Stomach (tissue), 9 donors: Measurements from ENCODE around the gene B9D2. TPM values are rescaled to one million over a fixed set of nuclear protein-coding genes. Genes with fewer than 3 reads are reported as not detected.

ENCODE experiments used
- DNase-seq, 2 donors: peaks; one replicate each; pipeline versions ENCODE4 v3.0.0 to v3.0.0-alpha.2; 2013 to 2019
- H3K27ac ChIP-seq, 5 donors: fragments of 200-600 bp in 4 of 5; sonication (generic) in 4 of 5; one replicate each; pipeline ENCODE4 v1.5.1; 2013 to 2019; ENCODE audit warnings: mild to moderate bottlenecking in 1 of 5, moderate library complexity in 1 of 5
- H3K27me3 ChIP-seq, 3 donors: fragments of 200-600 bp; sonication (generic); one replicate each; pipeline ENCODE4 v1.5.1; 2017 to 2019; ENCODE audit warnings: mixed run types in 1 of 3
- H3K36me3 ChIP-seq, 4 donors: fragments of 200-600 bp; sonication (generic); 1 replicate in 3 of 4; 2 replicates in 1 of 4; pipeline ENCODE4 v1.5.1; 2016 to 2019
- H3K4me1 ChIP-seq, 4 donors: fragments of 200-600 bp; sonication (generic); one replicate each; pipeline ENCODE4 v1.5.1; 2016 to 2019
- H3K4me3 ChIP-seq, 4 donors: fragments of 200-600 bp; sonication (generic) in 3 of 4; one replicate each; pipeline ENCODE4 v1.5.1; 2016 to 2019; ENCODE audit warnings: mild to moderate bottlenecking in 1 of 4
- H3K9me3 ChIP-seq, 4 donors: fragments of 200-600 bp; sonication (generic); one replicate each; pipeline ENCODE4 v1.5.1; 2016 to 2019
- CTCF ChIP-seq, 7 experiments: fragments of 450-650 bp in 4 of 7; fragments of 200-600 bp in 3 of 7; sonication (generic) in 3 of 7; IDR thresholded peaks; one replicate each; pipeline ENCODE4 v1.5.1; 2016 to 2019; ENCODE audit warnings: antibody characterized with exemption in 7 of 7, control low read depth in 2 of 7, mild to moderate bottlenecking in 1 of 7
- EP300 ChIP-seq: sonication (generic); formaldehyde crosslinking; IDR thresholded peaks from one replicate; pipeline ENCODE4 v1.6.1; 2017; ENCODE audit warnings: antibody characterized with exemption
- POLR2A ChIP-seq, 4 donors: fragments of 450-650 bp; IDR thresholded peaks; one replicate each; pipeline ENCODE4 v1.6.1; 2016; ENCODE audit warnings: antibody characterized with exemption in 4 of 4, control low read depth in 2 of 4, mild to moderate bottlenecking in 1 of 4, moderate library complexity in 1 of 4
- POLR2AphosphoS5 ChIP-seq, 3 donors: sonication (generic); formaldehyde crosslinking; IDR thresholded peaks; one replicate each; pipeline ENCODE4 v1.6.1; 2016; ENCODE audit warnings: antibody characterized with exemption in 3 of 3
- WGBS, 5 donors: extraction: QIAGEN DNeasy Blood & Tissue Kit in 3 of 5; methylation state at CpG; one replicate each; pipeline versions ENCODE4 v1.1.5 to v1.1.7; 2013 to 2018; 5-methylcytosine and 5-hydroxymethylcytosine counted together
- intact Hi-C: fragments of 100-400 bp; cut with DNase I; formaldehyde crosslinking; loops from one replicate; pipeline ENCODE4 v1.15.1; 2023; ENCODE audit warnings: low total_unique reads
- polyA plus RNA-seq, 3 donors: library from polyadenylated mRNA; stranded (reverse); fragments of 200-250 nt; gene quantifications; one replicate each; pipeline ENCODE4 v1.2.3, GENCODE V29; 2013
- total RNA-seq, 5 donors: library from RNA; depleted of rRNA; stranded (reverse); fragments of >200 nt; gene quantifications; one replicate each; pipeline versions ENCODE4 v1.1.0 to v1.2.3, GENCODE V29; 2014 to 2016
- donor health status: healthy with polysubstance abuse.
- donor health status: Bipolar disorder and iron deficiency.
- donor health status: healthy.

Gene B9D2
- total and polyA plus RNA-seq, 8 donors, result 0.58 to 20.3 (median 9.2) TPM; not detected in 1

DNA sequence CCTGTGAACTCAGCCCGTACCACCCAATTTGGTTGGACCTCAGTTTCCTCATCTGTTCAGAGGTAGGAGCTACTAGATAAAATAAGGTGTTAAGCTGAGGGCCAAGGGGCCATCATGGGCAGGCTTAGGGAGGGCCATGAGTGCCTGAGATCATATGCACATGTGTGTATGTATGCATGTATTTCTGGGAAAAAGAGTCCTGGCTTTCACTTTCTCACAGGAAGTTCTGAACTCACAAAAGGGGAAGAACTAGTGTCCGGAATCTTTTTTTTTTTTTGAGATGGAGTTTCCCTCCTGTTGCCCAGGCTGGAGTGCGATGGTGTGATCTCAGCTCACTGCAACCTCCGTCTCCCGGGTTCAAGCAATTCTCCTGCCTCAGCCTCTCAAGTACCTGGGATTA, 29.2 kb downstream of the B9D2 start:
- Histone ChIP-seq H3K36me3 (peaks cover 19 to 82% (median 64%) of the 10 kb centered on the region in 4 donors), H3K4me3 (no peak overlapping the region), H3K4me1 (peaks cover 0 to 48% (median 8%) of the 10 kb centered on the region in 4 donors), H3K27ac (peak overlapping the region in 3 of 5 donors; percentile 22 to 79 (median 63)), H3K27me3 (no peaks in the 10 kb centered on the region), H3K9me3 (no peaks in the 10 kb centered on the region)
- no peak for TF ChIP-seq CTCF (IDR thresholded peaks at IDR 0.05)
- TF ChIP-seq EP300, result no peak
- TF ChIP-seq POLR2A (IDR thresholded peaks at IDR 0.05), result no peak
- no peak for TF ChIP-seq POLR2AphosphoS5 (IDR thresholded peaks at IDR 0.05)
- no peak for DNase-seq
- intact Hi-C loops, result no loop called here
- 61 to 79% (median 68%) methylated on average over 5 of the region's 5 CpGs for WGBS, 5 donors

- 63 to 77% (median 71%) methylated on average over 5 of the region's 5 CpGs for WGBS, 5 donors
- peaks cover 18 to 70% (median 26%) of the 10 kb centered on the region in 4 donors for H3K4me1 ChIP-seq
- intact Hi-C loops, result no loop called here
- peaks cover 13 to 74% (median 55%) of the 10 kb centered on the region in 4 donors for H3K36me3 ChIP-seq
- H3K4me3 ChIP-seq, result no peak overlapping the region
- no peak for TF ChIP-seq POLR2AphosphoS5 (IDR thresholded peaks at IDR 0.05)
- no peak for TF ChIP-seq EP300
- no peak for TF ChIP-seq POLR2A (IDR thresholded peaks at IDR 0.05)
- no peak for TF ChIP-seq CTCF (IDR thresholded peaks at IDR 0.05)
- no peaks in the 10 kb centered on the region for H3K27me3 ChIP-seq
- no peak for DNase-seq
- H3K27ac ChIP-seq, result no peak overlapping the region
- no peaks in the 10 kb centered on the region for H3K9me3 ChIP-seq
Observed at GRCh38 chr19:41332468-41332867, 31.5 kb downstream of the B9D2 start.

- no peak overlapping the region for H3K4me3 ChIP-seq
- TF ChIP-seq POLR2AphosphoS5 (IDR thresholded peaks at IDR 0.05), result no peak
- no peak for TF ChIP-seq EP300
- no peak for TF ChIP-seq POLR2A (IDR thresholded peaks at IDR 0.05)
- no peak for TF ChIP-seq CTCF (IDR thresholded peaks at IDR 0.05)
- no peak overlapping the region for H3K27ac ChIP-seq
- DNase-seq, result peak in 1 of 2 donors; percentile 36
- H3K4me1 ChIP-seq, result peaks cover 23 to 75% (median 30%) of the 10 kb centered on the region in 4 donors
- intact Hi-C loops, result no loop called here
- H3K27me3 ChIP-seq, result no peaks in the 10 kb centered on the region
- WGBS, 5 donors, result 66 to 82% (median 70%) methylated on average over 14 to 16 of the region's 16 CpGs
- no peaks in the 10 kb centered on the region for H3K9me3 ChIP-seq
- peaks cover 13 to 70% (median 50%) of the 10 kb centered on the region in 4 donors for H3K36me3 ChIP-seq
Observed at GRCh38 chr19:41332000-41332399, 31.9 kb downstream of the B9D2 start.

GRCh38 chr19:41330946-41331678, 32.8 kb downstream of the B9D2 start:
- peak in 1 of 2 donors; percentile 70 for DNase-seq
- TF ChIP-seq EP300, result no peak
- no peak for TF ChIP-seq POLR2AphosphoS5 (IDR thresholded peaks at IDR 0.05)
- no peak for TF ChIP-seq POLR2A (IDR thresholded peaks at IDR 0.05)
- TF ChIP-seq CTCF (IDR thresholded peaks at IDR 0.05), result no peak
- H3K27me3 ChIP-seq, result no peaks in the 10 kb centered on the region

More at GRCh38 chr19:41330946-41331678, 32.8 kb downstream of the B9D2 start:
- no peaks in the 10 kb centered on the region for H3K9me3 ChIP-seq
- no peak overlapping the region for H3K4me3 ChIP-seq
- intact Hi-C loops, result no loop called here
- no peak overlapping the region for H3K27ac ChIP-seq
- H3K4me1 ChIP-seq, result peaks cover 32 to 84% (median 39%) of the 10 kb centered on the region in 4 donors
- H3K36me3 ChIP-seq, result peaks cover 13 to 62% (median 46%) of the 10 kb centered on the region in 4 donors
- 39 to 72% (median 56%) methylated on average over 33 to 47 of the region's 47 CpGs for WGBS, 5 donors
